Measurements from ENCODE around the gene FARS2. TPM values are rescaled to one million over a fixed set of nuclear protein-coding genes. Genes with fewer than 3 reads are reported as not detected.

Gene FARS2
- polyA plus RNA-seq, 3 donors: 12.2 to 21.6 (median 17.7) TPM

- Histone ChIP-seq H3K27ac (ENCODE audit: low read depth in 1 of 2, low read length in 2 of 2) (no peak overlapping the region), H2AFZ (ENCODE audit: insufficient read depth, low read depth, low read length, poor library complexity, severe bottlenecking) (no peak overlapping the region), H3K4me3 (replicated peaks in 1 of 3; ENCODE audit: low read depth in 2 of 3, low read length in 3 of 3) (no peak overlapping the region), H3K79me2 (ENCODE audit: insufficient read depth, low read length) (no peaks in the 10 kb centered on the region), H3K36me3 (replicated peaks in 1 of 2; ENCODE audit: control insufficient read depth in 1 of 2, insufficient read depth in 2 of 2, low read length in 2 of 2) (no peaks in the 10 kb centered on the region), H3K4me2 (replicated peaks; ENCODE audit: extremely low read depth, low read length, poor library complexity, severe bottlenecking) (no peak overlapping the region), H3K9ac (ENCODE audit: insufficient read depth, low read length, poor library complexity, severe bottlenecking) (no peak overlapping the region), H3K4me1 (ENCODE audit: control insufficient read depth in 1 of 2, insufficient read depth in 2 of 2, low read length in 2 of 2) (no peaks in the 10 kb centered on the region), H4K20me1 (ENCODE audit: insufficient read depth, low read length) (no peaks in the 10 kb centered on the region), H3K9me3 (replicated peaks in 1 of 2; ENCODE audit: control insufficient read depth in 1 of 2, insufficient read depth in 1 of 2, low read length in 2 of 2) (no peaks in the 10 kb centered on the region), H3K27me3 (ENCODE audit: control insufficient read depth in 2 of 2, insufficient read depth in 2 of 2, low read length in 2 of 2) (no peaks in the 10 kb centered on the region)
- WGBS (ENCODE audit: insufficient coverage): no CpG with 5 or more reads among the region's 1 CpG
- H3K4me1 Mint-ChIP-seq: peaks cover 6% of the 10 kb centered on the region
- no peak for TF ChIP-seq CTCF (IDR thresholded peaks at IDR 0.05)
- no peak overlapping the region for H3K4me3 Mint-ChIP-seq
- DNase-seq: no peak
- no peak overlapping the region for H3K27ac Mint-ChIP-seq
- H3K36me3 Mint-ChIP-seq: peaks cover 1 to 4% of the 10 kb centered on the region in 2 donors
- H3K27me3 Mint-ChIP-seq (ENCODE audit: low read depth in 3 of 3): peaks cover 0 to under 1% (median 0%) of the 10 kb centered on the region in 3 donors
- intact Hi-C loops (cut with micrococcal nuclease): no loop called here
- no peaks in the 10 kb centered on the region for H3K9me3 Mint-ChIP-seq
Measured at GRCh38 chr6:5504078-5504477, 242.8 kb downstream of the FARS2 start.

- 100% methylated on average over 1 of the region's 4 CpGs for WGBS (ENCODE audit: insufficient coverage)
- Histone ChIP-seq H3K27me3 (ENCODE audit: control insufficient read depth in 2 of 2, insufficient read depth in 2 of 2, low read length in 2 of 2) (no peaks in the 10 kb centered on the region), H3K36me3 (replicated peaks in 1 of 2; ENCODE audit: control insufficient read depth in 1 of 2, insufficient read depth in 2 of 2, low read length in 2 of 2) (no peaks in the 10 kb centered on the region), H4K20me1 (ENCODE audit: insufficient read depth, low read length) (no peaks in the 10 kb centered on the region), H3K9ac (ENCODE audit: insufficient read depth, low read length, poor library complexity, severe bottlenecking) (no peak overlapping the region), H3K27ac (ENCODE audit: low read depth in 1 of 2, low read length in 2 of 2) (no peak overlapping the region), H2AFZ (ENCODE audit: insufficient read depth, low read depth, low read length, poor library complexity, severe bottlenecking) (no peak overlapping the region), H3K4me2 (replicated peaks; ENCODE audit: extremely low read depth, low read length, poor library complexity, severe bottlenecking) (no peak overlapping the region), H3K4me3 (replicated peaks in 1 of 3; ENCODE audit: low read depth in 2 of 3, low read length in 3 of 3) (no peak overlapping the region), H3K9me3 (replicated peaks in 1 of 2; ENCODE audit: control insufficient read depth in 1 of 2, insufficient read depth in 1 of 2, low read length in 2 of 2) (no peaks in the 10 kb centered on the region), H3K4me1 (ENCODE audit: control insufficient read depth in 1 of 2, insufficient read depth in 2 of 2, low read length in 2 of 2) (no peaks in the 10 kb centered on the region), H3K79me2 (ENCODE audit: insufficient read depth, low read length) (no peaks in the 10 kb centered on the region)
- no peak for TF ChIP-seq CTCF (IDR thresholded peaks at IDR 0.05)
- DNase-seq: no peak
- H3K27ac Mint-ChIP-seq: no peak overlapping the region
- peaks cover 0 to 3% of the 10 kb centered on the region in 2 donors for H3K36me3 Mint-ChIP-seq
- peaks cover 0 to 1% (median 0%) of the 10 kb centered on the region in 7 donors for H3K9me3 Mint-ChIP-seq
- peaks cover 6% of the 10 kb centered on the region for H3K4me1 Mint-ChIP-seq
- intact Hi-C loops (cut with micrococcal nuclease): no loop called here
- no peak overlapping the region for H3K4me3 Mint-ChIP-seq
- peaks cover 0 to 3% (median 1%) of the 10 kb centered on the region in 3 donors for H3K27me3 Mint-ChIP-seq (ENCODE audit: low read depth in 3 of 3)
Measured at GRCh38 chr6:5506149-5506548, 244.8 kb downstream of the FARS2 start.

Measured in CD14-positive monocyte (primary cell).